Stimulated activated CD8-positive, alpha-beta memory T cell treated with anti-CD3 and anti-CD28 coated beads, Interleukin-4, amount 100 ng/mL, for 4 hours (primary cell): ENCODE data around the gene LDB2.

ENCODE experiments used
- DNase-seq, 2 donors: peaks; one replicate each; pipeline ENCODE4 v3.0.0-alpha.2; 2020; ENCODE audit warnings: low read depth in 2 of 2, low spot score in 1 of 2

The LDB2 gene

GRCh38 chr4:16884673-16885460 is 13.6 kb downstream of the LDB2 start:
- DNase-seq = no peak

- DNase-seq = no peak
Observed at GRCh38 chr4:16883806-16884205, 14.6 kb downstream of the LDB2 start.

- no peak for DNase-seq
Observed at GRCh38 chr4:16881151-16881884, 17.1 kb downstream of the LDB2 start.

GRCh38 chr4:16875487-16875886 is 23.0 kb downstream of the LDB2 start:
- no peak for DNase-seq

- DNase-seq = no peak
Observed at GRCh38 chr4:16869594-16870245, 28.7 kb downstream of the LDB2 start.

GRCh38 chr4:16868674-16869073 is 29.8 kb downstream of the LDB2 start:
- DNase-seq = no peak

DNA sequence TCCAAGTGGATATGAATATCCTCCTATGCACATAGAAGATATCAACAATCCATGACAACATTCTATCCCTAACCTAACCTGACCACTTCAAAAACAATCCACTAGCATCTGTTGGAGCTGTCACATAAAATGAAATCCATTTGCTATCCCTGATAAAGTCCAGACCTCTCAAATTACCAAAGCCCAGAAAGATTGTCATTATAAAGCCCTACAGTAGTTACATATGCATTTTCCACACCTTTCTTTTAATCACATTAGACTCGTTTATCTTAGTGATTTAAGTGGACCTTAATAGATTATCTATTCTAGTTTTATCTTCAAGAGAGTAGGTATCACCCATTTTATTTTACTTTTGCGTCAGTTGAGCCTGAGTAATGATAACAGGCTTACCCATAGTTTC is 30.6 kb downstream of the LDB2 start:
- no peak for DNase-seq

DNA sequence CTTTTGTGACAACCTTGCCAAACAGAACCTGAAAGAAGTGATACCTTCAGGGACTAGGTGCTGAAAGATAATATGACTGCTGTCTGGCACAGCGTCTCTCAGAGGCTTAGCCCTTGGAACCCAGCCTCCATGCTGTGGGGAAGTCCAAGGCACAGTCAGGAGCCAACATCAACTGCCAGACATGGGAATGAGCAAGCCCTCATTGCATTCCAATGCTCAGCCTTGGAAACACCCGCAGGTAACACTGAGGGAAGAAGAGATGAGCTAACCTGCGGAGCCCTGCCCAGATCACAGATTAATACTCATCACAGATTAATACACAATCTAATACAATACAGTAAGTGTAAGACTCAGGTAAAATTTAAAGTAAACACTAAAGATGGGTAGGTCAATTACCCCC is 31.5 kb downstream of the LDB2 start:
- DNase-seq = no peak

DNA sequence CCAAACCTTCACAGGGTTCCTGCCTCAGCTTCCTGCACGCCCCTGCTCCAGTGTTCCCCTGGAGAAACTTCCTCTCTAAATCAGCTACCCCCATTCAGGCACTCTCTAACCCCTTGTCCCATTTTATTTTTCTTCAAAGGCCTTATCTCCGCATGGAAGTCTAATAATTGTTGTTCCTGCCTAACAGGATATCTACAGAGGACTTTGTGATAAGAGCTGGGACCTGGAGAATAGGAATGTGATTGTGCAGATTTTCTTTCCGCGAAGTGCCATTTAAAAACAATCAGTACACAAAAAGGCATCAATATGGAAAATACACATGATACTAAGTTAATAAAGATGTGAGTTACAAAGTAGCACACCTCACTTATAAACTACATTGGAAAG is 32.6 kb downstream of the LDB2 start:
- no peak for DNase-seq

DNA sequence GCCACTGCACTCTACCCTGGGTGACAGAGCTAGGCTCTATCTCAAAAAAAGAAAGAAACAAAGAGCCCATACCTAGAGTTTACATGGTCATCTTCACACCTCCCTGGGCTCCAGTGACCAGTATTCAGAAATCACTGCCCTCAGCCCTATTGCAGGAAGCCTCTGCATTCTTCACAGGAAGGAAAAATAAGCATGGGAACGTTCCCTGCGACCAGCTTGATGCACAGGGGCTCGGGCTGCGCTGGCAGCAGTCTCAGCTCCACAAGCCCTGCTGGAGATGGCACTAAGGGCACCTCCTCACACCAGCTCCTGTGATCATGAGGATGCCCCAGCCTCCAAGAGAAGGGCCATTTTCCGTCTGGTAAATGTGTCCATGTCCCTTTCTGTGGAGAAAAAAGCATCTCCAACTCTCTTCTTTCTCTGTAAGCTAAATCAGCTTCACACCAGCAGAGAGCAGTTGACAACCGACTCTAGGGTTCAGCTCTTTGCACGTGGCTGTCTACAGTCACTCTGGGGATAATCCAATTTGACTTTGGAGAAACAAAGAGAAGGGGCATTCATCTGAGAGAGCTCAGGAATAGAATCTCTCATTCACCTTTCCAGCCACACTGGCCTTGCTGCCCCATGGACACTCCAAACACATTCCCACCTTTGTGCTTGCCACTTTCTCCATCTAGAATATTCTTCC is 33.1 kb downstream of the LDB2 start:
- no peak for DNase-seq

DNA sequence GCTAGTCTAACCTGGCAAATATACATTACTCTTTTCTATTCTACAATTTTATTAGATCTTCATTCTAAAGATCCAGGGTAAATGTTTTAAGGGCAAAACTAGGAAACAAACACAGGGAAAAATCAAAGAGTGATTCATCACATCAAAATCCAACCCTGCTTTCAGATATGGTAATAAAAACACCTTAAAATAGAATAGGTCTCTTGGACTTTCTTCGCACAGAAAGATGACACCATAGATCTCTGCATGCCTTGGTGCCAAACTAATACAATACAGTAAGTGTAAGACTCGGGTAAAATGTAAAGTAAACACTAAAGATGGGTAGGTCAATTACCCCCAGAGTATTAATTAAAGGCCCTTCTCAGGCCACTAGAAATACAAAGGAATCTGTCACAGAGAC is 34.2 kb downstream of the LDB2 start:
- no peak for DNase-seq

DNA sequence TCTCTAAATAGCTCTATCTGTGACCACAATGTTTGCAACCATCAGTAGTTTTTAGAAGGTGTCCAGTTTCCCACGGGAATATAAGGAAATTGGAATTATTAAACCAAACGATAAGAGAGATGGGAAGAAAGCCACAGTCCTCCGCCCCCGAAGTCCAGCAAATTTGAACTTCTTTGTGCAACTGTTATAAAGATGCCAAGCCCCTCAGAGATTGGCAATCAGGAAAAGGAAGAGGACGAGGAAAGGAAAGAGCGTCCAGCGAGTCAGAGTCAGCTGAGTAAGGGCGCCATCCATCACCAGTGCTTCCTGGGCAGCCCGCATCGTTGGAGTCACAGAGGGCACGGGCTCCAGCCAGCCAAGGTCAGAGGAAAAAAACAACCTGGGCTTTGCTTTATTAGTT is 35.7 kb downstream of the LDB2 start:
- DNase-seq = no peak

- no peak for DNase-seq
Observed at GRCh38 chr4:16860516-16860915, 37.9 kb downstream of the LDB2 start.

- DNase-seq = no peak
Observed at GRCh38 chr4:16859031-16859430, 39.4 kb downstream of the LDB2 start.

- DNase-seq = no peak
Observed at GRCh38 chr4:16858275-16858752, 40.1 kb downstream of the LDB2 start.

DNA sequence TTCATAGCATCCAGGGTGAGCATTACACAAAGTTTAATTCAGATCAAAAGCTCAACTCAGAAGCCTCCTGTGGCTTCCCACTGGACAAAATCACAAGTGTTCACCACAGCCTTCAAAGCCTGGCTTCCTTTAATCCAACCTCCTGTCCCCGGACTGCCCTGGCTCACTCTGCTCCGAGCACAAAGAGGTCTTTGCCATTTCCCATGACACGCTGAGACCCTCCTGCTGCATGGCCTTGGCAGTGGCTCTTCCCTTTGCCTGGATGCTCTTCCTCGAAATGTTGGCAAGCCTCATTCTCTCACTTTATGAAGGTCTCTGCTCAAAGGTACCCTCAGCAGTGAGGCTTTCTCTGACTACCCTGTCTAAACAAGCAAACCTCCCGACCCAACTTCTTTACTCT is 41.0 kb downstream of the LDB2 start:
- no peak for DNase-seq

DNA sequence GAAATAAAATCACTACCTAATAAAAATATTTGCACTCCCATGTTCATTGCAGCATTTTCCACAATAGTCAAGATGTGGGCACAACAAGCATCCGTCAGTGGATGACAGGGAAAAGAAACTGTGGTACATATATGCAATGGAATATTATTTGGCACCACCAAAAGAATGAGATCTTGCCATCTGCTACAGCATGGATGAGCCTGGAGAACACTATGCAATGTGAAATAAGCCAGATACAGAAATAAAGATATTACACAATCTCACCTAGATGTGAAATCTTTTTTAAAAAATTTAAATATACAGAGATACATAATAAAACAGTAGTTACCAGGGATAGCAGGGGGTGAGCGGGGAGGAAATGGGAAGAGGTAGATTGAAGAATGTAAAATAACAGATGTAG is 44.8 kb downstream of the LDB2 start:
- no peak for DNase-seq

GRCh38 chr4:16852644-16853043 is 45.8 kb downstream of the LDB2 start:
- DNase-seq = no peak

- no peak for DNase-seq
Observed at GRCh38 chr4:16852228-16852627, 46.2 kb downstream of the LDB2 start.

DNA sequence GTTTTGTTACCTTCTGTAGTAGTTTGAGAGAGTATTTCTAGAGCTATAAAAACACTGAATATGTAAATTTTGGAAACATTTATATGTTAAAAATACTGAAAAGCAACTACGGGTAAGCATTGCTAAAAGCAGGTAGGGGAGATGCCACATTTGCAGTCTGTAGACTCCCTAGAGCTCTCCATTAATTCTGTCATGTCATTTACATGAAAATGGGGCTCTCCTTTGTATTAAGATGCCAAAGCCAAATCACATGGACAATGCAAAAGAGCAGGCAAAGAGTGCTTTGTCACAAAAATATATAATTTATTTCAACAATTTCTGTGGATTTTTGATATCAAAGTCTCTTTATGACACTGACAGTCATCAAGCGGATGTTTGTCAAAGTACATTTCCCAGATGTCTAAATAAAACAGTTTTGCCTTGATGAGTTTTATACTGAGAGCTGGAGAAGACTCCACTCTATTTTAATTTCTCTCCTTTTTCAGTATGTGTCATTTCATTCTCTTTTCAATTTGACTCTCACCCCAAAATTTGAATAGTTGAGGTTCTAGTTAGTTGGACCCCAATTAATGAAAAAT is 51.8 kb downstream of the LDB2 start:
- DNase-seq = no peak
